ENCODE results near the gene ABHD17C.

GRCh38 chr15:80747317-80748053, 52.4 kb downstream of the ABHD17C start:
- no peak for TF ChIP-seq POLR2A (IDR thresholded peaks at IDR 0.05)
- TF ChIP-seq, protein P1, sequence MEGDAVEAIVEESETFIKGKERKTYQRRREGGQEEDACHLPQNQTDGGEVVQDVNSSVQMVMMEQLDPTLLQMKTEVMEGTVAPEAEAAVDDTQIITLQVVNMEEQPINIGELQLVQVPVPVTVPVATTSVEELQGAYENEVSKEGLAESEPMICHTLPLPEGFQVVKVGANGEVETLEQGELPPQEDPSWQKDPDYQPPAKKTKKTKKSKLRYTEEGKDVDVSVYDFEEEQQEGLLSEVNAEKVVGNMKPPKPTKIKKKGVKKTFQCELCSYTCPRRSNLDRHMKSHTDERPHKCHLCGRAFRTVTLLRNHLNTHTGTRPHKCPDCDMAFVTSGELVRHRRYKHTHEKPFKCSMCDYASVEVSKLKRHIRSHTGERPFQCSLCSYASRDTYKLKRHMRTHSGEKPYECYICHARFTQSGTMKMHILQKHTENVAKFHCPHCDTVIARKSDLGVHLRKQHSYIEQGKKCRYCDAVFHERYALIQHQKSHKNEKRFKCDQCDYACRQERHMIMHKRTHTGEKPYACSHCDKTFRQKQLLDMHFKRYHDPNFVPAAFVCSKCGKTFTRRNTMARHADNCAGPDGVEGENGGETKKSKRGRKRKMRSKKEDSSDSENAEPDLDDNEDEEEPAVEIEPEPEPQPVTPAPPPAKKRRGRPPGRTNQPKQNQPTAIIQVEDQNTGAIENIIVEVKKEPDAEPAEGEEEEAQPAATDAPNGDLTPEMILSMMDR (IDR thresholded peaks at IDR 0.05) = no peak

Measured in vagina (tissue), 2 donors.